HL-60/S4 (cell line): ENCODE measurements around the gene RAB33A.
"Not testable (repeated sequence)": the region's sequence is repeated elsewhere in the genome, so short reads cannot be mapped to it uniquely, and the experiment has no call there.

Experiments
- in situ Hi-C: fragments of 300-500 bp; cut with MboI; formaldehyde crosslinking; loops from 2 replicates; pipeline ENCODE4 v1.14.3; 2022; ENCODE audit warnings: low sequenced_read_pairs

Gene RAB33A

DNA sequence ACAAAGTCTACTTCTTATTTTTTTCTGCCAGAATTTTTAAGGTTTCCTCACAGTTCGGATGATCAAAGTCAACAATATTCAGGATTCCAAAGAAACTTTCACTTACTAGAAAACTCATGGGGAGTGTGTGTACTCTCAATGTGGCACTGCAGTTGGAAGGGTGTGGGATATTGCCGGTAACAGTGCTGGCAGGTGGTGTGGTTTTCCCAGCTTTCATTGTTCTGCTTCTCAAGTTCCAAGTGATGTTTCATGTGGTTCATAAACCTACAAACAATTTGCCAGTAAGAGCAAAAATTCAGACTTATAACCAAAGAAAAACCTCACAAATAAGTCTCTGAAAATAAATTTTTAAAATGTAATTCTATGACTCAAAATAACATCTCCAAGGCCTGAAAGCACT is 57.1 kb downstream of the RAB33A start:
- in situ Hi-C loops = no loop called here

DNA sequence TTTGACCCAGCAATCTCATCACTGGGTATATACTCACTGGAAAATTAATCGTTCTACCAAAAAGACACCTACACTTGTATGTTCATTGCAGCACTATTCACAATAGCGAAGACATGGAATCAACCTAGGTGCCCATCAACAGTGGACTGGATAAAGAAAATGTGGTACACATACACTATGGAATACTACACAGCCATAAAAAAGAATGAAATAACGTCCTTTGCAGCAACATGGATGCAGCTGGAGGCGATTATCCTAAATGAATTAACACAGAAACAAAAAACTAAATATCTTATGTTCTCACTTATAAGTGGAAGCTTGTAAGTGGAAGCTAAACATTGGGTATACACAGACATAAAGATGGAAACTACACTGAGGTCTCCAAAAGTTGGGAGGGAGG is 59.4 kb downstream of the RAB33A start:
- in situ Hi-C loops = not testable (repeated sequence)
